ENCODE data around the gene NAA60.

The NAA60 gene

GRCh38 chr16:3501783-3502400 is 58.4 kb downstream of the NAA60 start:
- peaks cover 5 to 23% (median 10%) of the 10 kb centered on the region in 4 donors for H3K4me1 ChIP-seq
- H3K27me3 ChIP-seq, result no peaks in the 10 kb centered on the region
- peak overlapping the region in 1 of 2 donors; percentile 82 for H3K27ac ChIP-seq
- DNase-seq, result peak in 1 of 2 donors; percentile 41
- peak overlapping the region; percentile 70 to 80 for H3K4me3 ChIP-seq
- no peaks in the 10 kb centered on the region for H3K9me3 ChIP-seq
- no peak for TF ChIP-seq CTCF (IDR thresholded peaks at IDR 0.05)
- intact Hi-C loops (cut with DNase I; ENCODE audit: low total_unique reads), result loop anchor here (10.0 kb wide), 1 partner anchor 347 kb away; no protein-coding TSS in a partner anchor
- peaks cover 8 to 26% (median 18%) of the 10 kb centered on the region in 3 donors for H3K36me3 ChIP-seq

- no peak overlapping the region for H3K4me3 ChIP-seq
- intact Hi-C loops (cut with DNase I; ENCODE audit: low total_unique reads), result loop anchor here (10.0 kb wide), 1 partner anchor 349 kb away; no protein-coding TSS in a partner anchor
- H3K4me1 ChIP-seq, result peaks cover 5 to 23% (median 10%) of the 10 kb centered on the region in 4 donors
- TF ChIP-seq CTCF (IDR thresholded peaks at IDR 0.05), result no peak
- peaks cover 19 to 39% (median 31%) of the 10 kb centered on the region in 3 donors for H3K36me3 ChIP-seq
- H3K27me3 ChIP-seq, result no peaks in the 10 kb centered on the region
- peak in 1 of 2 donors; percentile 25 for DNase-seq
- H3K27ac ChIP-seq, result no peak overlapping the region
- no peaks in the 10 kb centered on the region for H3K9me3 ChIP-seq
Measured at GRCh38 chr16:3503523-3503922, 60.0 kb downstream of the NAA60 start.

GRCh38 chr16:3508736-3509135 is 65.3 kb downstream of the NAA60 start:
- peak in 1 of 2 donors; percentile 25 for DNase-seq
- no peaks in the 10 kb centered on the region for H3K27me3 ChIP-seq
- no peak overlapping the region for H3K27ac ChIP-seq
- no peak overlapping the region for H3K4me3 ChIP-seq
- no peaks in the 10 kb centered on the region for H3K4me1 ChIP-seq
- no peak for TF ChIP-seq CTCF (IDR thresholded peaks at IDR 0.05)
- H3K9me3 ChIP-seq, result no peaks in the 10 kb centered on the region
- intact Hi-C loops (cut with DNase I; ENCODE audit: low total_unique reads), result loop anchor here (10.0 kb wide), 1 partner anchor 354 kb away; no protein-coding TSS in a partner anchor
- H3K36me3 ChIP-seq, result peaks cover 64 to 92% (median 71%) of the 10 kb centered on the region in 3 donors

GRCh38 chr16:3509470-3509928 is 66.0 kb downstream of the NAA60 start:
- H3K9me3 ChIP-seq, result no peaks in the 10 kb centered on the region
- no peak overlapping the region for H3K27ac ChIP-seq
- intact Hi-C loops (cut with DNase I; ENCODE audit: low total_unique reads), result loop anchor here (10.0 kb wide), 1 partner anchor 355 kb away; no protein-coding TSS in a partner anchor
- no peak for TF ChIP-seq CTCF (IDR thresholded peaks at IDR 0.05)
- peaks cover 71 to 97% (median 78%) of the 10 kb centered on the region in 3 donors for H3K36me3 ChIP-seq
- H3K4me1 ChIP-seq, result no peaks in the 10 kb centered on the region
- H3K27me3 ChIP-seq, result no peaks in the 10 kb centered on the region
- no peak overlapping the region for H3K4me3 ChIP-seq
- DNase-seq, result peak in 1 of 2 donors; percentile 39

GRCh38 chr16:3510416-3510815 is 66.9 kb downstream of the NAA60 start:
- Histone ChIP-seq H3K27ac (no peak overlapping the region), H3K36me3 (peaks cover 73 to 96% (median 77%) of the 10 kb centered on the region in 3 donors), H3K9me3 (no peaks in the 10 kb centered on the region), H3K4me3 (no peak overlapping the region), H3K27me3 (no peaks in the 10 kb centered on the region), H3K4me1 (no peaks in the 10 kb centered on the region)
- intact Hi-C loops (cut with DNase I; ENCODE audit: low total_unique reads), result no loop called here
- TF ChIP-seq CTCF (IDR thresholded peaks at IDR 0.05), result no peak
- peak in 1 of 2 donors; percentile 12 for DNase-seq

Measured in tibial artery (tissue), 4 donors.